A172 (cell line): ENCODE data around the gene ATG10. TPM values are rescaled to one million over a fixed set of nuclear protein-coding genes. Genes with fewer than 3 reads are reported as not detected.
A peak's percentile ranks its signal among the peaks of the same experiment; 100 is the strongest.
"Not testable (repeated sequence)": the region's sequence is repeated elsewhere in the genome, so short reads cannot be mapped to it uniquely, and the experiment has no call there.

Experiments
- DNase-seq: peaks from one replicate; pipeline ENCODE4 v3.0.0-alpha.2; 2015; ENCODE audit warnings: low spot score
- total RNA-seq: library from RNA; depleted of rRNA; stranded (reverse); fragments of >200 nt; shearing (Covaris generic); gene quantifications from 2 replicates; pipeline ENCODE4 v1.2.3, GENCODE V29; 2014

ATG10 gene
- total RNA-seq, 1 experiment from 2014 or later = 11.5 TPM

GRCh38 chr5:82119889-82120288 lies 148.1 kb downstream of the ATG10 start:
- DNase-seq = no peak

GRCh38 chr5:82129723-82130285 lies 158.0 kb downstream of the ATG10 start:
- no peak for DNase-seq

DNA sequence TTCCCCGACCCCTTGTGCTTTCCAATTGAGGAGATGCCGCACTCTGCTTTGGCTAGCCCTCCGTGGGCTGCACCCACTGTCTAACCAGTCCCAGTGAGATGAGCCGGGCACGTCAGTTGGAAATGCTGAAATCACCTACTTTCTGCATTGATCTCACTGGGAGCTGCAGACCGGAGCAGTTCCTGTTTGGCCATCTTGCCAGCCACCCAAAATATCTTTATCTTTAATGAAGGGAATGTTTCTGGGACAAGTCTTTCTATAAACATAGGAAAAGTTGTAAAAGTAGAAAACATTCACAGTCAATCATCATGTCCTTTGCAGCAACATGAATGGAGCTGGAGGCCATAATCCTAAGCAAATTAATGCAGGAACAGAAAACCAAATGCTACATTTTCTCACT lies 158.8 kb downstream of the ATG10 start:
- no peak for DNase-seq

DNA sequence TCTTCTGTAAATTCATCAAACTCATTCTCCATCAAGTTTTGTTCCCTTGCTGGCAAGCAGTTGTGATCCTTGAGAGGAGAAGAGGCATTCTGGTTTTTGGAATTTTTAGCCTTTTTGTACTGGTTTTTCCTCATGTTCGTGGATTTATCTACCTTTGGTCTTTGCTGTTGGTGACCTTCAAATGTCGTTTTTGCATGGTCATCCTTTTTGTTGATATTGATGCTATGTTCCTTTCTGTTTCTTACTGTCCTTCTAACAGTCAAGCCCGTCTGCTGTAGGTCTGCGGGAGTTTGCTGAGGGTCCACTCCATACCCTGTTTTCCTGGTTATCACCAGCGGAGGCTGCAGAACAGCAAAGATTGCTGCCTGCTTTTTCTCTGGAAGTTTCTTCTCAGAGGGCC lies 165.4 kb downstream of the ATG10 start:
- no peak for DNase-seq

DNA sequence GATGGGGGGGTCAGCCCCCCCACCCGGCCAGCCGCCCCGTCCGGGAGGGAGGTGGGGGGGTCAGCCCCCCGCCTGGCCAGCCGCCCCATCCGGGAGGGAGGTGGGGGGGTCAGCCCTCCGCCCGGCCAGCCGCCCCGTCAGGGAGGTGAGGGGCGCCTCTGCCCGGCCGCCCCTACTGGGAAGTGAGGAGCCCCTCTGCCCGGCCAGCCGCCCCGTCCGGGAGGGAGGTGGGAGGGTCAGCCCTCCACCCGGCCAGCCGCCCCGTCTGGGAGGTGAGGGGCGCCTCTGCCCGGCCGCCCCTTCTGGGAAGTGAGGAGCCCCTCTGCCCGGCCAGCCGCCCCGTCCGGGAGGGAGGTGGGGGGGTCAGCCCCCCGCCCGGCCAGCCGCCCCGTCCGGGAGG lies 168.0 kb downstream of the ATG10 start:
- DNase-seq = not testable (repeated sequence)

DNA sequence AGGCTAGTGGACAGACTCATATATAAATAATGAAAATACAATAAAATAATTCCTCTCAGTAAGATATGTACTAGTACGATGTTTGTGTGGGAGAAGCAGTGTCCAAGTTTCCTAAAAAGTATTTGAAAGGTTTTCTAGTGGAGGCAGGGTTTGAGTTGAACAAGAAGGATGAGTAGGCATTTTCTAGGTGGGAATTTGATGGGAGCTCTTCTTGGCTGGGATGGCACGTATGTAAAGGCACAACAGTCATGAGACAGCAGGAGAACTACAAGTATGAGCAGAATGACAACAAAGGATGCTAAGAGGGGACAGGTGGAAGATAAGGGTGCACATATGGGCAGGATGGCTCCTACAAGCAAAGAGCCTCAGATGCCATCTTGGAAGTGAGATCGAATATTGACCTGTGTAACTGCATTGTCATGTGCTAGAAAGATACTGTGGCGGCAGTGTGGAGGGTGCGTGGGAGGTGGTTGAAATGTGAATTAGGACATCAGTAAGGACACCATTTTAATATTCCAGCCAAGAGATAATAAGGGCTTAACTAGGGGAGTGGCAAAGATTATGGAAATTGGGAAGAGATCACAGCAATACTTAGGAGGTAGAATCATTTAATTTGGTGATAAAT lies 170.5 kb downstream of the ATG10 start:
- DNase-seq = no peak

GRCh38 chr5:82142928-82143577 lies 171.2 kb downstream of the ATG10 start:
- no peak for DNase-seq

DNA sequence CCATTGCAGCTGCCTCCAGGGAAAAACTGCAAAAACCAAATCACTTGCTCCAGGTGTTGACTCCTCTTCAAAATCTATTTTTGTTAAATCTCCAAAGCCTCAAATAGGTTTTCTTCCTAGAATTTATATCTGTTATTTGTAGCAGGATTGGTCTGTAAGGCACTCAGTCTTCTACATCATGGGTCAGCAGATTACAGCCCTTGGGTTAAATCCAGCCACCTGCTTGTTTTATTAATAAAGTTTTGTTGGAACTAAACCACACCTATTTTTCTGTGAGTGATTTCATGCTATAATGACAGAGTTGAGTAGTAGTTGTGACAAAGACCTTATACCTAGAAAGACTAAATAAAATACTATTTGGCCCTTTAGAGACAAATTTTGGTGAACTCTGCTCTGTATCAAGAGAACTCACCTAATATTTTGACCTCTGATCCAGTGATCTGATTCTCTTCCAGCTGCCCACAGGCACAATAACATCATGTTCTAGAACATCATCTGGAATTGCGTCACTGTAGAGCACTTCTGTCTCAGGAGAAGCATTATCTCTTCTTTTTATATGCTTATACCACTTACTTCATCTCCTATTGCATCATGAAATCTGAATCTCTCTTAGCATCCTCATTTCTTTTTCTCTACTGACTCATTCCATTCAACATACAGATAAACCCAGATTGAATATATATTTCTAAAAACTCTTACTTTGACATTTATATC lies 176.2 kb downstream of the ATG10 start:
- no peak for DNase-seq

DNA sequence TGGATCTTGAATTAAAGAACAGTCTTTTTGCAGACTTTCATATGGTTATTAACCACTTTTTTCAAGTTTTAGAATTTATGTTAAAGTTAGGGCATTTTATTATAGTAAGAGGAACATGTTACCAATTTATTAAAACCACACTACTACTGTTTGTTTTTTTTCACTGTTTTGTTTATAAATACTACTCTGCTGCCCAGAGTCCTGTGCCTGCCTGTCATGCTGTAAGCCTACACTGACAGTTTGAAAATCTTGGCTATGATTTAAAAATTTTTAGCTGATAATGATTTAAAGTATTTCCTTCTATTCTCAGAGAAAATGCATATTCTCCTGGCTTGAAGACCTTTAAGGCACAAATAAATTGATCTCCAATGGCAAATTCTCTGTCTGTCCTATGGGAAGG lies 177.6 kb downstream of the ATG10 start:
- no peak for DNase-seq

- no peak for DNase-seq
Observed at GRCh38 chr5:82150559-82150958, 178.7 kb downstream of the ATG10 start.

DNA sequence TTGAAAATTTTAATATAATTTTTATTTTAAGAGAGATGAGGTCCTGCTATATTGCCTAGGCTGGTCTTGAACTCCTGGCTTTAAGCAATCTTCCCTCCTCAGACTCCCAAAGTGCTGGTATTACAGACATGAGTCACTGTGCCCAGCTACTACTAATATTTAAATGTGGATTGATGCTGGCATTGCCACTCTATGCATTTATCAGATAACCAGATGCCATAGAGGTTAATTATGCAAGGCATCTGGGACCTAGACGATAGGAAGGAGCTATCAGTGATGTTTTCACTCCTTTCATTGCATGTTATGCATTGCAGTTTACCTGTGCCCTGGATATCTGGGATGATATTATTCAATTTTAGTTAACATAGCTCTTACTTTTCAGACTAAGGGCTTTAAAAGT lies 179.4 kb downstream of the ATG10 start:
- no peak for DNase-seq

- no peak for DNase-seq
Observed at GRCh38 chr5:82151662-82152061, 179.8 kb downstream of the ATG10 start.

DNA sequence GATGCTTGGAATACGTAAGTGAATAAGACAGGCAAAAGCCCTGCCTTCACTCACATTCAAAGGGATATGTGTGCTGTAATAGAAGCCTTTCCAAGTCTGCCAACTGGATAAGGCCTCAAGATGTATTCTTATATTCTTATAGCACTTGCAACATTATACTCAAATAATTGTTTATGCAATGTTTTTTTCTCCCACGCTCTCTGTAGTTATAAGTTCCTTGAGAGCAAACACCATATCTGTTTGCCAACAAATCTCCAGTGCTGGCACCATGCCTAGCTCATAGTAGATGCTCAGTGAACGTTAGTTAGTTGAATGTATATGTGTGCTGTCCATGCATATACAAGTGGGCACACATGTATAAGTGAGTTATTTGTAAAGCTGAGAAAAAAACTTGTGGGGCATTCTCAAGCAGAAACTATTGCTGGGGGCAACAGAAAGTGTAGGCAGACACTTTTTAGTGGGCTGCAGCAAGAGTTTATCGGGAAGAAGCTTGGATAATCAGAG lies 181.2 kb downstream of the ATG10 start:
- DNase-seq = no peak

GRCh38 chr5:82154776-82155175 lies 183.0 kb downstream of the ATG10 start:
- DNase-seq = no peak

GRCh38 chr5:82155305-82155704 lies 183.5 kb downstream of the ATG10 start:
- no peak for DNase-seq

DNA sequence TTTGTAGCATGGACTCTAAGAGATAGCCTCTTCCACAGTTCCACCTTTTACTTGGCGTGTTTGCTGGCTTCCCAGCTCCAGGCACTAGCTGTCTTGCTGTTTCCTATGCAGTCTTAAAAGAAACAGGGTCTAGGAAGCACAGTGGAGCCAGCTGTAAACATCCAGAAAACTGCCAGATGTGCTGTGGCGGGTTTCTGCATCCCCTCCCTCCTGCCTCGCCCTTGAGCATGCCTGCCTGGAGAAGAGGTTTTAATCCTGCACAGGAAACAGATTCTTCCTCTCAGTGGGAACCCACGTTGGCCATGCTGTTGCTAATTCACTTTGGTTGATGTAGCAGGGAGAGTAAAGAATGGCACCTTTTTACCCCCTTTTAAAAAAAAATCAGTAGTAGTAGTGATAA lies 185.1 kb downstream of the ATG10 start:
- DNase-seq = no peak

DNA sequence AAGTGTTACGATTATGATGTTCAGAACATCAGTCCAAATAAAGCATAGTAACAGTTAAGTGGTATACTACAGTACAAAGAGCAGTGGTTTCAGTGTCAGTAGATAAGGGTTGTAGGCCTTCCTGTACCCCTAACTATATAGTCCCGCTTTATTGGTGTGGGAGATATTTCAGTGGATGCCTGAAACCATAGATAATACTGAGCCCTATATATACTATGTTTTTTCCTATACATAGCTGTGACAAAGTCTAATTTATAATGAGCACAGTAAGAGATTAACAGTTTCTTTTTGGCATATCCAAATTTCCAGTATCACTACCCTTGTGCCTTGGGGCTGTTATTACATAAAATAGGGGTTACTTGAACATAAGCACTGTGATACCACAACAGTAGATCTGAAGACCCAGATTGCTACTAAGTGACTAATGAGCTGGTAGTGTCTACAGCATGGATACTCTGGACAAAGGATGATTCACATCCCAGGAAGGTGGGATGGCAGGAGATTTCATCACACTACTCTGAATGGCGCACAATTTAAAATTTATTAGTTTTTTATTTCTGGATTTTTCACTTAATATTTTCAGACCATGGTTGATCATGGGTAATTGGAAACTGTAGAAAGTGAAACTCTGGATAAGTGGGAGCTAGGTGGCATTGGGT lies 187.1 kb downstream of the ATG10 start:
- DNase-seq = peak; percentile 82

DNA sequence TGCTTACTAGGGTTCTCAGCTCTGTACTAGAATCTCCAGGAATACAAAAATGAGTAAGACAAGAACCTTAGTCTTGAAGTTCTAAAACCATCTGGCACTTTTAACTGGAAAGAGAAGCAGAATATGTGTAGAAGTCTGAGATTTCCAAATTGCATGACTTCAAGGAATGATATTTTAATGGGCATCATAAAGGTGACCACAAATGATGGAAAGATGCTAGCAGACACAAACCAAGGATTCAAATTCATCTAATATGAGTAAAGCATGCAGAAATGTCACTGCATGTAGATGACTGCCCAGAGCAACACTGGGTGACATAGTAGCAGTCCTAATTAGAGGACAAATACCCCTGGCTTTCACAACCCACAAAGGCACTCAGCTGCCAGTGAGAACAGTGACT lies 189.1 kb downstream of the ATG10 start:
- peak; percentile 16 for DNase-seq

DNA sequence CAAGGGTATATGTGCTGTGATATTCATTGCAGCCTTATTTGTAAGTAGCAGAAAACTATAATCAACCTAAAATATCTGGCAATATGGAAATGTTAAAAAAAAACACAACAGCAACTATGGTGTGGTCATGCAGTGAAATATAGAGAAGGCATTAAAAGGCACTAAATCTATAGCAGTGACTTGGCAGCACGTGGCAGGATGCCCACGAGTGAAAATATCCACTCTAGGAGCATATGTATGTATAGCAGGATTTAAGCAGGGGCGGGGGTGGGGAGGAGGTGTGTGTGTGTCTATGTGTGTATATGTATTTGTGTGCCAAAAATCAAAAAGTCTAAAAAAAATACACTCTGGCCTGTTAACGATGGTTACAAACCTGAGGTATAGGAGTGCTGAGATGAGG lies 190.8 kb downstream of the ATG10 start:
- DNase-seq = no peak

- DNase-seq = no peak
Observed at GRCh38 chr5:82163452-82164175, 191.8 kb downstream of the ATG10 start.

- peak; percentile 68 for DNase-seq
Observed at GRCh38 chr5:82164176-82164976, 192.6 kb downstream of the ATG10 start.
